Activated T-cell treated with anti-CD3 and anti-CD28 coated beads, Interleukin-2, amount 50 U/mL, for 48 hours (primary cell): ENCODE data around the gene SPATS2L.

Source experiments
- DNase-seq, 2 experiments: peaks; one replicate each; pipeline ENCODE4 v3.0.0-alpha.2; 2020

The SPATS2L gene

GRCh38 chr2:200418399-200418798, 111.9 kb downstream of the SPATS2L start:
- DNase-seq: no peak

GRCh38 chr2:200419325-200419724, 112.8 kb downstream of the SPATS2L start:
- no peak for DNase-seq

DNA sequence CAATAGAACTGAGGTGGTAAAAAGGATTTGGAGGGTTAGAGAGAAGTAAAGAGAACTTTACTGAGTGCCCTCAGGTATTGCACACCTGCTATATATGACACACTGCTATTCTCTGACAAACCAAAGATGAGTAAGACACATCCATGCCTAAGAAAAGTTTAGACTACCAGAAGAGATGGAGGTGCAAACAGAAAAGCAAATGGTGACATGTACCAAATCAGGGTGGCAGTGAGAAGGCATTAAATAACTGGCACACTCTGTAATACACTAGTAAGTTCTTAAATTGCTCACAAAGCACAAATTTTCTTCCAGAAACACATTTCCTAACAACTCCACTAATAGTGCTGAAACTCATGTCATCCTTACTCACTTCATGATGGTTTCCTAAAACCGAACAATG, 114.8 kb downstream of the SPATS2L start:
- DNase-seq: no peak

- DNase-seq: no peak
These were observed 115.6 kb downstream of the SPATS2L start for GRCh38 chr2:200422071-200422470.

DNA sequence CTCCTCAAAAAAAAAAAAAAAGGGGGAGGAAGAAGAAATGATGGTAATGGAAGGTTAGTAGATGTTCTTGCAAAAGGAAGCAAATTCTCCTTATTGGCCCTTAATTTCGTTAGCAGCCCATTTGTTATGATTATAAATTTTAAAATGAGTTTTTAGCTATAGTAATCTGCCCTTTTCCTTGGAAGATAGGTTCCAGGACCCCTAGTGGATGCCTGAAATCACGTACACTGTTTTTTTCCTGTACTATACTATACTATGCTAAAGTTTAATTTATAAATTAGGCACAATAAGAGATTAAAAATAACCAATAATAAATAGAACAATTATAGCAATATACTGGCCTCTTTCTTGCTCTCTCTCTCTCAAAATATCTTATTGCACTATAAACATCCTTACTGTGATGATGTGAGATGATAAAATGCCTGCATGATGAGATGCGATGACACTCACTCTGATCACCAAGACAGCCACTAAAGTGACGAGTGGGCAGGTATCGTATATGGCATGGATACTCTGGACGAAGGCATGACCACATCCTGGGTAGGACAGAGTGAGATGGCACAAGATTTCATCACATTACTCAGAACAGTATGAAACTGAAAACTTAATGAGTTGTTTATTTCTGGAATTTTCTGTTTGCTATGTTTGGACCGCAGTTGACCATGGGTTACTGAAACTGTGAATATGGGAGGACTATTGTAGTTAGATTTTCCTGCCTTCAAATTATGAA, 116.2 kb downstream of the SPATS2L start:
- no peak for DNase-seq

- no peak for DNase-seq
These were observed 117.0 kb downstream of the SPATS2L start for GRCh38 chr2:200423541-200423940.

GRCh38 chr2:200425026-200425821, 118.7 kb downstream of the SPATS2L start:
- DNase-seq: no peak

DNA sequence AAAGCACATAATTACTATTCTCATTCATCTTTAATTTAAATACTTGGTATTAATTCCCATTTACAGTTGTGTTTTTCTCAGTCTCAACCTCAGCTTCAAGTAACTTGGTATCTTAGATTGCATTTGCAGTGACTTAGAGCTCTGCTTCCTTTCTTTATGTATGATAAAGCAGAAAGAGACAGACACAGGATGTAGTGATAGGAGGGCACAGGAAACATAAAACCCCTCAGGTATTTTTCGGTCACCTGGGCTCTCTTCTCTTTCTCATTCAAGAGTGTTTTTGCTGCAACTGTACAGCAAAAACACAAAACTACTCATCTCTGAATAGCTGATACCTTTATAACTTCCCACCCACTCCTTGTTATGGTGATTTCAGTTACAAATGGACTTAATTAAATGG, 120.3 kb downstream of the SPATS2L start:
- DNase-seq: no peak

DNA sequence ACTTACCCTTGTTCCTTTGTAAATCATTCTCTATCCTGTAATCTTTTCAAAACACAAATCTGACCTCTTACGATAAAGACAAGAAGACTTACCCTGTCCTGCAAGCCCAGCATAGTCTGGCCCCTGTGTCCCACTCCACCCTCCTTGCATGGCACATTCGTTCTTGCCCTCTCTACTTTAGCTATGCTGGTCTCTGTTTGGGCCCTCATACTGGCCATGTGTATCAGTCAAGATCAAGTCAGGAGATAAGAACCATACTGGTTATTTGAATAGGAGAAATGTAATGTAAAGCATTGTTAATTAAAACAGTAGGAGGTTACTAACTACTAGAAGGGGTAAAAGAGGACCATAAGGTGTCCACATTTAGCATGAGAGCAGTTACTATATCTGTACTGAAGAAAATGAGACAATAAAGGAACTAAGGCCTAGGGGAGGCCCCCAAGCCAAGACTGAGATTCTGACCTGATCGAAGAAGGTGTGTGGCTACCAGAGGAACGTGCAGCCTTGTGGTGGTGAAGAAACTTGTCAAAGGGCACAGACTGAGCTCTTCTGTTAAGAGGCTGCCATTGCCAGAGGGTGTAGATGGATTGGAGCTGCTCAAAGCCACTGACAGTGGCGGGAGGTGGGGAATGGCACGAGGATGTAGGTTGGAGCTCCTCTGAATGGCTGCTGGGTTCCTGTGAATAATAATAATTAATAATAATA, 122.6 kb downstream of the SPATS2L start:
- DNase-seq: no peak

DNA sequence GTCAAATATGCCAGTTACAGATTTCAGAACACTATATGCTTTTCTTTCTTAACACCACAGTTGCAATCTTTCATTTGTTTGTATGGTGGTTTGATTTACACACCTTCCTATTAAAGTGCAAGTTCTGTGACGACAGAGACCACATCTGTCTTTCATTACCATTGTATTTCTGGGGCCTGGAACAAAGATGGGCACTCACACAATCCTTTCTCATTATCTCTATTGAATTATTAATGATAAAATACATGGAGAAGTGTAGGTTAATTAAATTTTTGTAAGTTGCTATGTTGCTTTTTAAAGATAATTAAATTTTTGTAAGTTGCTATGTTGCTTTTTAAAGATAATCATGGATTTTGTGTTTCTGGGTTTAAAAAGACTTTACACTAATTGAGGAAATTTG, 123.5 kb downstream of the SPATS2L start:
- no peak for DNase-seq

DNA sequence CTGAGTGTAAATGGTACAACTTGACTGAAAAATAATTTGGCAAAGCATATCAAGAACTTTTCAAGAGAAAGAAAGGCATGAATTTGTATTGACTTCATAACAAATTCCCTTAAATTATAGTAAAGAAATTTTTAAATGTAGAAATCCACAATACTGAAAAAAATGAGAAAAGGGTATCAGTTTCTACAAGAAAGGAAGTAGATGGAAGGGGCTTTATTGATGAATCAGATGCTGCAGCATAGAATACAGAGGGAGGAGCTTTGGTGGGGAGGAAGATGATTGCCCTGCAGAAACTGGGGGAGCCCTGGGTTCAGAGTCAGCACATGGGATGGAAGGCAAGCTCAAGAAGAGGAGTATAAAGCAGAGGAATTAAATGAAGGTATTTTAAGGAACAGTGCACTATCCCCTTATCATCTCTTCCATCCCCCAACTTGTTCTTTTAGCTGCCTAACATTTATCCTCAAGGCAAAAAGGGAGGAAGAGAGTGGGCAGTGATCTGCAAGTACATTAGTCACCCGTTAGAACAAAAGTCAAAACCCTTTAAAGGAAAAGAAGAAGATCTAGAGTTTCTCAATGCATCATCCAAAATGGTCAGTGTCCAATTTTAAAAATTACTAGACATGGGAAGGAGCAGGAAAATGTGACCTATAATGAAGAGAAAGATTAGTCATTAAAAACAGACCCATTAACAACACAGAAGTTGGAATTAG, 125.7 kb downstream of the SPATS2L start:
- no peak for DNase-seq

DNA sequence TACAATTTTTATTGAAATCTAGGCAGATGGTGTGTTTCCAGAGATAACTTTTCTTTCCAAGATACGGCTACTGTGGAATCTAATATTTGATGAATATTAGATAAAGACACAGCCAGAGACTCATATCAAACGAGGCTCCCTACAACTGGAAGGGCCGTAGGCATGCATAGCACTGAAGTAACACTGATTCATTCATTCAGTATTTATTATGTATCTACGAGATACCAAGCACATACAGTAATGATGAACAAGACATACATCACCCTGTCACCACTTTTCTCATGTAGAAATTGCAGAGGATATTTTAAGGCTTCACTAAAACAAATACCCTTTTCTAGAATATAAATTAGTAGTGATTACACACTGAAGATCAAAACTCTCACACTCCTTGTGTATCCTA, 128.9 kb downstream of the SPATS2L start:
- DNase-seq: no peak

DNA sequence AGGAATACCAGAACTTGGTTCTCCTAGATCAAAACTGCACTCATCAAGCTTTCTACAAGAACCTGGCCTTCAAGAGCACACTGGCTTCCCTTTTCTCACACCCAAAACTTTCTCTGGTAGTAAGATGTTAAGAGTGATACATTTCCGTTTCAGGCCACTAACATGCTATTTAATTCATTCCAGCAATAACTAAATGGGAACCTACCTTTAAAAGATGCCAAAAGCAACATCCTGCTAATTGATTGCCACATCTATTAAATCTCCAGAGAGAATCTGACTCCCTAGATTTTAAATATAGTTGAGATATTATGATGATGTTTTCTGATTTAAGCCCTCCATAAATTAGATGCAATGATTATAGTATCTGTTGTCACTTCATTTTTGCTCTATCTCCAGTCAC, 131.8 kb downstream of the SPATS2L start:
- DNase-seq: no peak

DNA sequence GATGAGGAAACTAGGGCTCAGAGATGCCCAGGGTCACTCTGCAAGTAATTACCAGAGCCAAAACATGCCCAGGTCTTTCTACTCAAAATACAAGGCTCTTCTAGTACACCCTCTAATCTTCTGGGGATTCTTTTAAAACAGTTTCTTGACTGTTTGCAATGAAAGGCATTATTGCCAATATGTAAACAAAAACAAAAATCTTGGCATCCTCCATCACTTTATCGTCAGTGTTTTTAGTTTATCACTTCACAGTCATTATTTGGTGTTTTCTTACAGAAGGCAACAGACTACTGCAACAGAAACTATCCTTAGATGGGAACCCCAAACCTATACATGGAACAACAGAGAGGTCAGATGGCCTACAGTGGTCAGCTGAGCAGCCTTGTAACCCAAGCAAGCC, 132.4 kb downstream of the SPATS2L start:
- DNase-seq: no peak

DNA sequence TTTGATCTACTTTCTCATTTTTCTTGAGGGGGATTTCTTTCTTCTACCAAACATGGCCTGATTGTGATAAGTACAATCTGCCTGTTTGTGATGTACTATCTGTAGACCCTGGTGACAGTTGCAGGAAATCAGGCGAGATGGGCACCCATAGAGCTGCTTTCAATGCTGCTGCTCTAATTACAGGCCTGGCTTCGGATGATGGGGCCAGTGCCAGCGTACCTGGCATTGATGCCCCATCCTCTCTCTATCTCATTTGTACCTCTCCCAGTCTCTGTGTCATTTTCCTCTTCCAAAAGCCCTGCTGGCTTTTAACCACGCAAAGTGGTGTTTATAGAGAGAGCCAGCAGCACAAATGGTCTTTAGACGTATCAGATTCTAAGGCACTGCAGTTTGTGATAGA, 133.5 kb downstream of the SPATS2L start:
- DNase-seq: no peak

GRCh38 chr2:200442471-200442870, 136.0 kb downstream of the SPATS2L start:
- DNase-seq: no peak

DNA sequence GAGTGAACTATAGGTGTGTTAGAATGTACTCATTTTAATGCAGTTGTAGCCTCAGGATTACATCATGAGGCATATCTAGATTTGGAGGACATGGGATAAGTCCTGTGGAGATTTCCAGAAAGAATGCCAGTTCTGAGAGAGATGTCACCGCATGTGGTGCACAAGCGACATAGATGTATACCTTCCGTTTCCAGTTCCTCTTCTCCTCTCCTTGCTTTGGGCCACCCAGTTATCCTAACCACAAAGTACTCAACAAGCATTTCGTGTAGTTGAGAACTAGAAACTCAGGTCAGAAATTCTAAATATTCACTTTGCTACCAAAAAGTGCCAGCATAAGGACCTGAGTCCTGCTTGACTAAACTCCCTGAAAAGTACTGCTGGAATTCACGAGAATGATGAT, 136.9 kb downstream of the SPATS2L start:
- no peak for DNase-seq

DNA sequence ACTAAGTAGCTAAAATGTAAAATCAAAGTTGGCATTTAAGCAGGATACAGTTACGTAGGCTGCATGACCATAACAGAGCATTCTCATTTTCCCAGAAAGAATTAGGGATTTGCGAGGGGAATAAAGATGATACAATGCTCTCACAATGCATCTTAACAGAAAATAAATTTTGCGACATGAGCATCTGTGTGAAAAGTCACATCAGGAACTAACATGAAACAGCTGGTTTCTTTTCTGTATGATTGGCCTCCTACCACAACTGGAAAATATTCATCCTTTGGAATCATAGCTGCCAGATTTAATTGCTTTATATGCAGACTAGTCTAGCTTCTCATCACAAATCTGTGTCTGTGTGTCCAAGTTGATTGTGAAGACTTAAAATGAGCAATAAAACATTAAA, 137.4 kb downstream of the SPATS2L start:
- no peak for DNase-seq

DNA sequence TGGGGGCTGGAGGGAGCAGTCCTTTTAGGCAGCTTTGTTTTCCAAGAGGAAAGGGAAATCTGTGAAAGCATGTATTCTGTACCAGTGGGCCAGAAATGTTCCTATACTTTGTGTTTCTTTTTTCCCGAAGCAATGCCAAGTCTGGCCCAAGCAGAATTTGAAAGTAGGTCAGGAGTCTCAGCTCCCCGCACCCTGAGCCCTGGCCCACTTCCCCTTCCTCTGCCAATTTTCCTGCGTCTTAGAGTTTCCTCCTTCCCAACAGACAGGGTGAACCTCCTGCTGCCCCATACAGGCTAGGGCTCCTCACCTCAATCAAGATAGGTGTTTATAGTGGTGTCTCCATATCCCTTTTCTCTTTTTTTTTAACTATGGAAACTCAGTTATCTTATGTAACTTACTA, 138.0 kb downstream of the SPATS2L start:
- DNase-seq: no peak

- DNase-seq: no peak
These were observed 138.8 kb downstream of the SPATS2L start for GRCh38 chr2:200445284-200445683.

- DNase-seq: no peak
These were observed 140.1 kb downstream of the SPATS2L start for GRCh38 chr2:200446612-200447011.

DNA sequence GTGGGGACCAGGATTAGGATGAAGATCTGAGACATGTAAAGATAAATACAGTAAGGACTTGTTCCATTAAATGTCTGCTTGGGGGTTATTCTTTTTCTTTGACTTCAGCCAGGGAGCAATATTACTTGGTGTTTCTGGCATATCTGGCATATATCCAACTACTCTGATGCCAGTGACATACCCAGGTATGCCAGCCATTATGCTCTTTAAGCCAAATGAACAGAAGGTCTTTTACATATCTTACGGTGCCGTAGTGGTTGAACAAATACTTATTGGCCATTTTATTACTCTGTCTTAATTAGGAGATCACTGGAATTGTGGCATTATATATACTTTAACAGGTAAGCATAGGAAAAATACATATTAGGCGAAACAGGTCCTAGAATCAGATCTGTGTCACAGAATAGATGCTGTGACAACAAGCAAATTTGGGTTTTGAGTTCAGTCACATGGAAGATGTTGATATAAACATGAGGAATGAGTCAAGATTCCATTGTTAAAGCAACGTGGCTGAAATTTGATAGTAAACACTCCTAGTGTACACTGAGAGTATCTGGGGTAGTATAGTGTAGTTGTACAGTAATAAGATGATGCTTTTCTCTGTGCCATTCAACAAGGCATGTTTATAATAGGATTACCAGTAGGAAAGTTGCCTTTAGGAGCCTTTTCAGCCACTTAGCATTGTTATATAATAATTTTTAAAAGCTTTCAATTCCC, 140.8 kb downstream of the SPATS2L start:
- DNase-seq: no peak

- no peak for DNase-seq
These were observed 142.0 kb downstream of the SPATS2L start for GRCh38 chr2:200448455-200448854.
